ENCODE measurements around the gene PCTP. TPM values are rescaled to one million over a fixed set of nuclear protein-coding genes. Genes with fewer than 3 reads are reported as not detected.

PCTP gene
- total and polyA plus RNA-seq, 9 of the 15 experiments (the other 6 are each of a cell fraction or from before 2014, with no cell fraction given) = 10.9 to 62.3 (median 41.2) TPM

DNA sequence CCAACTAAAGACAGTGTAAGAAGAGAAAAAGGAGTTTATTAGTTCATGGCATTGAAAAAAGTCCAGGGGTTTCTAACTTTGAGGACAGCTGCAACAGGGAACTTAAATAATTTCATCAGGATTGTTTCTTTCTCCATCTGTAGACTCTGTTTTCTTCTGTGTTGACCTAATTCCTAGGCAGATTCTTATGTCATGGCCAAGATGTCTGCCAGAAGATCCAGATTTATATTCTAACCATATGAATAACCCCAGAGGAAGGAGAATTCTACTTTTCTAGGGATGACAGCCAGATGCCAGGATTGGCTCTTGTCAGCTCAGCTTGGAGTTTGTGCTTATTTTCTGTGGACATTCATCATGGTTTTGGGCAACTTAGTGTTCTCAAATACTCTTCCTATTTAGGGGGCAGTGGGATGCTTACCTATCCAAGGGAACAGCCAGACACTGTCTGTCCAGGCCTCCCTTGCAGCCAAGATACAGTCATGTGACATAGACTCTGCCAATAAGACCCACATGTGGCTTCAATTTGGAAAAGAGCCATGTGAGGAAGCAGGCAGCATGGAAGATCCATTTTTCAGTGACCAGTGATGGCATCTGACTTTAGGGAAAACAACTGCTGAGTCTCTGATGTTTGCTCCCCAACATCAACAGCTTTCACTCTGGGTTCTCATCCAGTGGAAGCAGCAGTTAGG is 18.2 kb downstream of the PCTP start:
- ChIA-PET POLR2A (interaction anchor here (0.9 to 1.3 kb wide), 2 partner anchors 48 to 196 kb away, joined by 4 to 5 read pairs; no protein-coding TSS in a partner anchor), CTCF (ENCODE audit: low intra/inter-chr PET ratio) (interaction anchor here (1.6 to 4.2 kb wide), 2 partner anchors 167 to 242 kb away, joined by 5 to 60 read pairs; no protein-coding TSS in a partner anchor)
- TF ChIP-seq, protein P1, sequence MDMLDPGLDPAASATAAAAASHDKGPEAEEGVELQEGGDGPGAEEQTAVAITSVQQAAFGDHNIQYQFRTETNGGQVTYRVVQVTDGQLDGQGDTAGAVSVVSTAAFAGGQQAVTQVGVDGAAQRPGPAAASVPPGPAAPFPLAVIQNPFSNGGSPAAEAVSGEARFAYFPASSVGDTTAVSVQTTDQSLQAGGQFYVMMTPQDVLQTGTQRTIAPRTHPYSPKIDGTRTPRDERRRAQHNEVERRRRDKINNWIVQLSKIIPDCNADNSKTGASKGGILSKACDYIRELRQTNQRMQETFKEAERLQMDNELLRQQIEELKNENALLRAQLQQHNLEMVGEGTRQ (CRISPR knock-in tag; IDR thresholded peaks at IDR 0.05) = 0 out of 2 replicates have a peak, but pooled peaks have one; percentile 17
- TF ChIP-seq U2AF2 (optimal IDR thresholded peaks at IDR 0.05; ENCODE audit: low read depth, low read length) = no peak
- peak; percentile 19; the same call in 1 of the 2 replicates for TF ChIP-seq RAD51 (IDR thresholded peaks at IDR 0.05; ENCODE audit: borderline replicate concordance, low read depth)
- TF ChIP-seq SUPT5H (IDR thresholded peaks at IDR 0.05) = no peak
- TF ChIP-seq, protein P2, sequence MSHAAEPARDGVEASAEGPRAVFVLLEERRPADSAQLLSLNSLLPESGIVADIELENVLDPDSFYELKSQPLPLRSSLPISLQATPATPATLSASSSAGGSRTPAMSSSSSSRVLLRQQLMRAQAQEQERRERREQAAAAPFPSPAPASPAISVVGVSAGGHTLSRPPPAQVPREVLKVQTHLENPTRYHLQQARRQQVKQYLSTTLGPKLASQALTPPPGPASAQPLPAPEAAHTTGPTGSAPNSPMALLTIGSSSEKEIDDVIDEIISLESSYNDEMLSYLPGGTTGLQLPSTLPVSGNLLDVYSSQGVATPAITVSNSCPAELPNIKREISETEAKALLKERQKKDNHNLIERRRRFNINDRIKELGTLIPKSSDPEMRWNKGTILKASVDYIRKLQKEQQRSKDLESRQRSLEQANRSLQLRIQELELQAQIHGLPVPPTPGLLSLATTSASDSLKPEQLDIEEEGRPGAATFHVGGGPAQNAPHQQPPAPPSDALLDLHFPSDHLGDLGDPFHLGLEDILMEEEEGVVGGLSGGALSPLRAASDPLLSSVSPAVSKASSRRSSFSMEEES (CRISPR knock-in tag; IDR thresholded peaks at IDR 0.05) = peak; percentile 76
- TF ChIP-seq E2F3 (CRISPR knock-in tag; IDR thresholded peaks at IDR 0.05) = no peak
- Histone ChIP-seq H3K27me3 (ENCODE audit: control insufficient read depth in 2 of 2, insufficient read depth in 2 of 2, low read length in 2 of 2) (no peaks in the 10 kb centered on the region), H3K36me3 (ENCODE audit: control insufficient read depth, insufficient read depth, low read length) (peaks cover 57% of the 10 kb centered on the region), H4K20me1 (replicated peaks; ENCODE audit: control insufficient read depth, insufficient read depth, low read length) (no peaks in the 10 kb centered on the region), H3K27ac (ENCODE audit: extremely low read depth, low read depth, low read length) (no peak overlapping the region), H3K4me3 (no peak overlapping the region), H2AFZ (ENCODE audit: low read depth, low read length) (no peak overlapping the region), H3K4me2 (ENCODE audit: insufficient read depth, low read length) (no peak overlapping the region), H3K9me3 (replicated peaks; ENCODE audit: control insufficient read depth, insufficient read depth, low read depth, low read length) (no peaks in the 10 kb centered on the region), H3K9ac (ENCODE audit: insufficient read depth in 1 of 2, low read depth in 2 of 2, low read length in 2 of 2) (no peak overlapping the region), H3K79me2 (ENCODE audit: control insufficient read depth, insufficient read depth, low read length) (peaks cover 18% of the 10 kb centered on the region; the same call in 1 of the 3 replicates), H3K9me1 (ENCODE audit: control insufficient read depth, insufficient read depth, low read length) (no peaks in the 10 kb centered on the region), H3K4me1 (replicated peaks in 1 of 2; ENCODE audit: control insufficient read depth in 2 of 2, insufficient read depth in 2 of 2, low read length in 2 of 2) (no peaks in the 10 kb centered on the region)
- in situ Hi-C loops (cut with MboI) = loop anchor here (5.0 kb wide), 1 partner anchor 47 kb away; the partner anchor contains the start of gene TMEM100
- no TSS peak for BruUV-seq (replicated peaks)
- intact Hi-C loops (cut with micrococcal nuclease) = loop anchor here (10.0 kb wide), 1 partner anchor 54 kb away; no protein-coding TSS in a partner anchor
- DNase-seq (ENCODE audit: extremely low read depth in 1 of 4, low spot score in 3 of 4) (no peak), ATAC-seq (no peak), FAIRE-seq (no peak)
